Calu3 (cell line): Measurements from ENCODE around the gene TOR2A. TPM values are rescaled to one million over a fixed set of nuclear protein-coding genes. Genes with fewer than 3 reads are reported as not detected.
"Not testable (repeated sequence)": the region's sequence is repeated elsewhere in the genome, so short reads cannot be mapped to it uniquely, and the experiment has no call there.

Experiments used
- Bru-seq: library from RNA; stranded (reverse); fragments of 400-500 nt; gene quantifications from one replicate; lab custom pipeline; 2021; lab: Mats Ljungman, UMichigan
- BruChase-seq, 2 experiments: library from RNA; stranded (reverse); fragments of 400-500 nt; gene quantifications; one replicate each; lab custom pipeline; 2021; lab: Mats Ljungman, UMichigan
- BruUV-seq: library from RNA; stranded (reverse); fragments of 400-500 nt; replicated peaks from 2 replicates; lab custom pipeline; 2021; lab: Mats Ljungman, UMichigan
- CTCF ChIA-PET: fragments of 300-600 bp; sonication (Branson Sonifier 250); formaldehyde crosslinking; loops from one replicate; lab custom pipeline; 2022; ENCODE audit warnings: antibody characterized with exemption; lab: Charles Lee
- DNase-seq: peaks from one replicate; pipeline ENCODE4 v3.0.0; 2022
- H3K27ac Mint-ChIP-seq: one replicate; pipeline ENCODE4 v1.8.0; 2022; ENCODE audit warnings: mixed read lengths; ENCODE audit not compliant: unreplicated experiment
- H3K27me3 Mint-ChIP-seq: one replicate; pipeline ENCODE4 v1.8.0; 2022; ENCODE audit warnings: mixed read lengths; ENCODE audit not compliant: unreplicated experiment
- H3K36me3 Mint-ChIP-seq: one replicate; pipeline ENCODE4 v1.8.0; 2022; ENCODE audit warnings: mild to moderate bottlenecking, moderate library complexity, mixed read lengths; ENCODE audit not compliant: insufficient read depth, unreplicated experiment
- H3K4me1 Mint-ChIP-seq: one replicate; pipeline ENCODE4 v1.8.0; 2022; ENCODE audit warnings: mild to moderate bottlenecking, low read depth, mixed read lengths; ENCODE audit not compliant: unreplicated experiment
- H3K4me3 Mint-ChIP-seq: one replicate; pipeline ENCODE4 v1.8.0; 2022; ENCODE audit warnings: mild to moderate bottlenecking, low read depth, moderate library complexity, mixed read lengths; ENCODE audit not compliant: unreplicated experiment
- H3K9me3 Mint-ChIP-seq: one replicate; pipeline ENCODE4 v1.8.0; 2022; ENCODE audit warnings: low read depth, mixed read lengths; ENCODE audit not compliant: unreplicated experiment
- CTCF ChIP-seq: fragments of 200-600 bp; IDR thresholded peaks from one replicate; pipeline ENCODE4 v1.8.0; 2022; ENCODE audit warnings: antibody characterized with exemption; ENCODE audit not compliant: unreplicated experiment
- intact Hi-C: fragments of 100-400 bp; cut with micrococcal nuclease; formaldehyde crosslinking; loops from one replicate; pipeline ENCODE4 v1.10.0; 2022; ENCODE audit not compliant: unreplicated experiment
- long read RNA-seq: library from polyadenylated mRNA; stranded (forward); transcript quantifications from one replicate; pipeline ENCODE4 v2.0.0, GENCODE V29; 2022
- total RNA-seq: library from RNA; stranded (reverse); gene quantifications from 2 replicates; pipeline ENCODE4 v1.2.3, GENCODE V29; 2022

The TOR2A gene
- total RNA-seq (7.0 and 7.6 TPM in 2 replicates), Bru-seq, nascent RNA (percentile 40 among the genes with signal in this experiment), BruChase-seq, experiment 1, labeled RNA remaining after a 6-hour chase (percentile 32 among the genes with signal in this experiment), BruChase-seq, experiment 2, labeled RNA remaining after a 2-hour chase (percentile 46 among the genes with signal in this experiment)
- long read RNA-seq, transcript TOR2A-203 (5 exons, 1,523 nt): major isoform, 8 of 13 reads
- long read RNA-seq, partial matches to known transcripts: 1 of 13 reads
- long read RNA-seq, other reads (novel, unspliced or antisense): 0 of 13 reads

GRCh38 chr9:127734747-127735529, at the start of gene TOR2A:
TSS of gene TOR2A (minus strand) at chr9:127735294. CDS start at chr9:127735270, 24 bp downstream.
- TF ChIP-seq CTCF: peak; percentile 88
- peaks cover 39% of the 10 kb centered on the region for H3K27me3 Mint-ChIP-seq

DNA sequence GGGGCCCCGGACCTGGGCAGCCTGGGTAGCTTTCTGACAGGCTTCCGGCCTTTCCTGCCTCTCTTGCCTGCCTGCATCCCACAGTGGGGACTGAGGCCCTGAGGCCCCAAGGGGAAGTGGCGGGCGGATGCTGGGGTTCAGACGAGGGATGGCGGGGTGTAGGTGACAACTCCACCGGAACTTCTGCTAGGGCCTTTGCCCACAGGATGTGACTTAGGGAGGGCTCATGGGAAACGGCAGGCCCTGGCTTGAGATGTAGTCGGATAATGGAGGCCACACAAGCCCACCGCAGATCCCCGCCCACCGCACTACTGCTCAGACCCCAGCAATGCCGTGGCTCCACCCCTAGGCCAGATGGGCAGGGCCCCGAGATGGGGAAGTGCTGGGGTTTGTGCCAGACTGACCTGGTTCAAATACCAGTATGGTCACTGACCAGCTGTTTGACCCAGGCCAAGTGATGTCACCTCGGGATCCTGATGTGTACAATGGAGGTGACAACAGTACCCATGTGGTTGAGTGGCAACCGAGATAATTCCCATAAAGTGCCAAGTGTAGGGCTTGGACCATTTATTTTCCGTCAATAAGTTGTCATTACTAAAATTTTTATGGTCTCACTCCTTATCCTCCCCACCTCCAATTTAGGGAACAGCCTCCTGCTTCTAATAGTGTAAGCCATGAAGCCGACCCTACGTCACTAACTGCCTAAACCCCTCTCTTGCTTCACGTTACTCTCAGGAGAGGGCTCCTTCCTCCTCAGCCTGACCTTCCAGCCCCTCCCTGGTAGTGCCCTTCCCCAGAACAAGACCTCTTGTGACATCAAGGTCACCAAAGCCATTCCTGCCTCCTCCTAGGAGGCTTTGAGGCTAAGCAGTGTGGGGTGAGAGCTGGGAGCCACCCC, 48.3 kb upstream of the TOR2A start:
- intact Hi-C loops: no loop called here
- Mint-ChIP-seq H3K27ac (no peak overlapping the region), H3K9me3 (no peaks in the 10 kb centered on the region), H3K4me1 (no peaks in the 10 kb centered on the region), H3K4me3 (no peak overlapping the region), H3K36me3 (peaks cover 37% of the 10 kb centered on the region), H3K27me3 (no peaks in the 10 kb centered on the region)
- BruUV-seq: no TSS peak
- DNase-seq: no peak
- TF ChIP-seq CTCF: no peak
- CTCF ChIA-PET: interaction anchor here (1.1 to 1.2 kb wide), 2 partner anchors 12 to 43 kb away, joined by 3 to 4 read pairs; no protein-coding TSS in a partner anchor

More at GRCh38 chr9:127734747-127735529, at the start of gene TOR2A:
- Mint-ChIP-seq H3K9me3 (no peaks in the 10 kb centered on the region), H3K4me3 (peak within 1 kb of the TSS; percentile 67), H3K36me3 (peaks cover 6% of the 10 kb centered on the region), H3K4me1 (no peaks in the 10 kb centered on the region), H3K27ac (no peak within 1 kb of the TSS)
- no TSS peak for BruUV-seq
- intact Hi-C loops: loop anchor here (5.0 kb wide), 2 partner anchors 137 to 143 kb away; no protein-coding TSS in a partner anchor
- peak; percentile 95 for DNase-seq
- CTCF ChIA-PET: interaction anchor here (0.8 to 1.6 kb wide), 21 partner anchors 9 to 232 kb away, joined by 3 to 21 read pairs (median 5); partner anchors contain the start of genes CDK9, CFAP157, PTRH1 and ST6GALNAC4

GRCh38 chr9:127781806-127782205, 46.7 kb upstream of the TOR2A start:
- DNase-seq: no peak
- CTCF ChIA-PET: no interaction called here
- H3K27ac Mint-ChIP-seq: no peak overlapping the region
- intact Hi-C loops: no loop called here
- no TSS peak for BruUV-seq
- no peaks in the 10 kb centered on the region for H3K9me3 Mint-ChIP-seq
- no peak for TF ChIP-seq CTCF
- H3K4me1 Mint-ChIP-seq: no peaks in the 10 kb centered on the region
- no peak overlapping the region for H3K4me3 Mint-ChIP-seq
- H3K36me3 Mint-ChIP-seq: peaks cover 21% of the 10 kb centered on the region
- H3K27me3 Mint-ChIP-seq: peaks cover 13% of the 10 kb centered on the region

- CTCF ChIA-PET, H3K4me3 Mint-ChIP-seq, H3K4me1 Mint-ChIP-seq, H3K27ac Mint-ChIP-seq, intact Hi-C loops, H3K9me3 Mint-ChIP-seq, DNase-seq, BruUV-seq: not testable (repeated sequence)
- peaks cover 13% of the 10 kb centered on the region for H3K27me3 Mint-ChIP-seq
- H3K36me3 Mint-ChIP-seq: peaks cover 12% of the 10 kb centered on the region
These were observed 45.8 kb upstream of the TOR2A start for GRCh38 chr9:127780909-127781308.
